Activated CD8-positive, alpha-beta memory T cell treated with anti-CD3 and anti-CD28 coated beads, Interleukin-2, amount 10 ng/mL, durations not matched to agents 7 days and 5 days (primary cell): ENCODE data around the gene NLRP11. TPM values are rescaled to one million over a fixed set of nuclear protein-coding genes. Genes with fewer than 3 reads are reported as not detected.

Source experiments
- ATAC-seq: fragments of 150-1000 bp; cut with Tn5 transposase; one replicate; pipeline ENCODE4 v1.10.0; 2021; ENCODE audit warnings: moderate library complexity
- CTCF ChIA-PET: fragments of 350-600 bp; sonication (Branson Sonifier 250); formaldehyde crosslinking; loops from one replicate; lab custom pipeline; 2021; ENCODE audit warnings: antibody characterized with exemption; lab: Charles Lee
- DNase-seq: peaks from one replicate; pipeline ENCODE4 v3.0.0-alpha.2; 2020
- H3K27ac Mint-ChIP-seq: one replicate; pipeline ENCODE4 v1.8.0; 2021; ENCODE audit warnings: mild to moderate bottlenecking, mixed read lengths
- H3K27me3 Mint-ChIP-seq: one replicate; pipeline ENCODE4 v1.8.0; 2021; ENCODE audit warnings: mixed read lengths
- H3K36me3 Mint-ChIP-seq: one replicate; pipeline ENCODE4 v1.8.0; 2021; ENCODE audit warnings: mild to moderate bottlenecking, mixed read lengths
- H3K4me1 Mint-ChIP-seq: one replicate; pipeline ENCODE4 v1.8.0; 2021; ENCODE audit warnings: mixed read lengths
- H3K4me3 Mint-ChIP-seq: one replicate; pipeline ENCODE4 v1.8.0; 2021; ENCODE audit warnings: mild to moderate bottlenecking, moderate library complexity, mixed read lengths
- H3K9me3 Mint-ChIP-seq: one replicate; pipeline ENCODE4 v1.8.0; 2022; ENCODE audit warnings: low read depth, mixed read lengths
- total RNA-seq, 2 experiments: library from RNA; stranded (reverse); gene quantifications; one replicate each; pipeline ENCODE4 v1.2.3, GENCODE V29; 2021

The NLRP11 gene
- not detected for total RNA-seq

DNA sequence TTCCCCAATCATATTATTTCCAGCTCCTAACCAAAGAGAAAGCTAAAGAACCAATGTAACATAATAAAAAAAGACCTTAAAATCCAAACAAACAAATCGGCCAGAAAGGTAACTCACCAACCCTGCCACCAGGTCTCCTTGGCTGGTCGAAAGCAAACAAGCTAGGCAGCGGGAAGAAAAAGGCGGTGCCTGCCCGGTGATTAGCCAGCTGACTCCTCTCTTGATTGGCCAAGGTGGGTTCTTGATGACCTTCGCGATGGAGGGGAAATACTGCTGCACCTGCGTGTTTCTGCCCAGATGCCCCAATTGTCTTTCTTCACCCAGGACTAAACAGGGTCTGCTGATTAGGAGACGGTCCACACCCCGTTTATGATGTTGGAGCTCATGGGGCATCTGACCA lies at the start of gene NLRP11:
Gene NLRP11, minus strand, starts transcription at position 154 of the 400 bp plus-strand sequence. CDS start 13,825 bp downstream, outside the sequence.
- Mint-ChIP-seq H3K4me3 (no peak within 1 kb of the TSS), H3K27ac (no peak within 1 kb of the TSS), H3K9me3 (peaks cover 8% of the 10 kb centered on the region), H3K36me3 (no peaks in the 10 kb centered on the region), H3K4me1 (no peaks in the 10 kb centered on the region), H3K27me3 (peaks cover 3% of the 10 kb centered on the region)
- ATAC-seq (no peak), DNase-seq (no peak)
- CTCF ChIA-PET = no interaction called here

DNA sequence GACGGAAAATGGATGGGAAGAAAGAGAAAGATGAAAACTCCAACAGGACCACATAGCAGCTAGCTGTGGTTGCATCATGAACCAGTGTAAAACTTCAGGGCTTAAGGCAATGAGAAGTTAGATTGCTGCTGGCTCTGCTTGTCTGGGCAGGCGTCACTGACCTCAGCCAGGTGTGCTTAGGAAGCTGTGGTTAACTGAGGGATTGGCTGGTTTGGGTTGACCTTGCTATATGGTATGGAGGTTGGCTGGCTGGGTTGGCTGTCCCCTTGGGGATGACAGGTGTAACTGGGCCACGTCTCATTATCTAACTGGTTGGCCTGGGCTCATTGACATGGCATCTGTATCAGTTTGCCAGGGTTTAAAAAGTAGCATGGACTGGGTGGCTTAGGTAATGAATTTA lies 45.4 kb upstream of the NLRP11 start:
- no peaks in the 10 kb centered on the region for H3K36me3 Mint-ChIP-seq
- H3K4me3 Mint-ChIP-seq = no peak overlapping the region
- H3K27me3 Mint-ChIP-seq = no peaks in the 10 kb centered on the region
- CTCF ChIA-PET = no interaction called here
- DNase-seq = no peak
- no peak for ATAC-seq
- H3K27ac Mint-ChIP-seq = no peak overlapping the region
- H3K9me3 Mint-ChIP-seq = peaks cover 10% of the 10 kb centered on the region
- H3K4me1 Mint-ChIP-seq = no peaks in the 10 kb centered on the region

DNA sequence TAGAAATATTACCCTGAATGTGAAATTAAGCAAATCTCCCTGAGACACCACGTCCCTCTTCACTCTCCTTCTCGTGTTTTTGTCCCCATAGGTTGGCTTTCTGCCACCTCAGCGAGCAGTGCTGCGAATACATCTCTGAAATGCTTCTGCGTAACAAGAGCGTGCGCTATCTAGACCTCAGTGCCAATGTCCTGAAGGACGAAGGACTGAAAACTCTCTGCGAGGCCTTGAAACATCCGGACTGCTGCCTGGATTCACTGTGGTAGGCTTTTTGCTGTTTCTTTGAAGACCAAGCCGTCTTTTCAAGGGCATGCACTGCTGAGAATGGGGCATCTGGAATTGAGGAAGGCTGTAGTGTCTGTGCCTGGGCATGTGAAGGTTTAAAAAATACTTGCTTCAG lies 38.9 kb upstream of the NLRP11 start:
- no peak for DNase-seq
- CTCF ChIA-PET = no interaction called here

DNA sequence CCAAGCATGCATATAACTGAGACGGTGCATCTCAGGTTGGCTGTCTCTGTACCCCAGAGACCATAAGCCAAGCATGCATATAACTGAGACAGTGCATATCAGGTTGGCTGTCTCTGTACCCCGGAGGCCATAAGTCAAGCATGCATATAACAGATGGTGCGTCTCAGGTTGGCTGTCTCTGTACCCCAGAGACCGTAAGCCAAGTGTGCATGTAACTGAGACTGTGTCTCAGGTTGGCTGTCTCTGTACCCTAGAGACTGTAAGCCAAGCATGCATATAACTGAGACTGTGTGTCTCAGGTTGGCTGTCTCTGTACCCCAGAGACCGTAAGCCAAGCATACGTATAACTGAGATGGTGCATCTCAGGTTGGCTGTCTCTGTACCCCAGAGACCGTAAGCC lies 35.3 kb upstream of the NLRP11 start:
- H3K36me3 Mint-ChIP-seq = no peaks in the 10 kb centered on the region
- ATAC-seq (no peak), DNase-seq (no peak)
- CTCF ChIA-PET = no interaction called here
- no peak overlapping the region for H3K4me3 Mint-ChIP-seq
- no peaks in the 10 kb centered on the region for H3K27me3 Mint-ChIP-seq
- H3K9me3 Mint-ChIP-seq = peaks cover 23% of the 10 kb centered on the region
- H3K27ac Mint-ChIP-seq = no peak overlapping the region
- H3K4me1 Mint-ChIP-seq = no peaks in the 10 kb centered on the region

More for the DNA sequence above, 38.9 kb upstream of the NLRP11 start:
- Mint-ChIP-seq H3K4me1 (no peaks in the 10 kb centered on the region), H3K9me3 (peaks cover 19% of the 10 kb centered on the region), H3K27ac (no peak overlapping the region), H3K27me3 (no peaks in the 10 kb centered on the region), H3K4me3 (no peak overlapping the region), H3K36me3 (no peaks in the 10 kb centered on the region)
- ATAC-seq = no peak

DNA sequence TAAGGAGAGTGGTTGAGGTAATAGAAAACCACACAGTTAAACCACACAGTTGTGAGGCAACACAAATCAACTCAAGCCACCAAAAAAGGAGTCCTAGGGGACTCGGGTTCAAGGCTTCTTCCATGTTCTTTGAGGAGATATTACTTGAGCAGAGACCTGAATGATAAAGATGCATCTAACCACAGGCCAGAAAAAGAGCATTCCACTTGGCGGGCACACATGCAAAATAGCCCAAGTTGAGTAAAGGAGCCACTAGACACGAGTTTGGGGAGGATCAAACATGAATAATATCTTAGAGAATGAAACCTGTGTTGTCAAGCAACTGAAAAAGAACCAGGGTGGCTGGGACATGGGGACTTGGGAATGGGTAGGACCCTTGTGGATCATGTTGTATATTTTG lies 34.7 kb upstream of the NLRP11 start:
- Mint-ChIP-seq H3K4me3 (no peak overlapping the region), H3K9me3 (peaks cover 25% of the 10 kb centered on the region), H3K4me1 (no peaks in the 10 kb centered on the region), H3K27ac (no peak overlapping the region), H3K27me3 (no peaks in the 10 kb centered on the region), H3K36me3 (no peaks in the 10 kb centered on the region)
- CTCF ChIA-PET = no interaction called here
- ATAC-seq (no peak), DNase-seq (no peak)

DNA sequence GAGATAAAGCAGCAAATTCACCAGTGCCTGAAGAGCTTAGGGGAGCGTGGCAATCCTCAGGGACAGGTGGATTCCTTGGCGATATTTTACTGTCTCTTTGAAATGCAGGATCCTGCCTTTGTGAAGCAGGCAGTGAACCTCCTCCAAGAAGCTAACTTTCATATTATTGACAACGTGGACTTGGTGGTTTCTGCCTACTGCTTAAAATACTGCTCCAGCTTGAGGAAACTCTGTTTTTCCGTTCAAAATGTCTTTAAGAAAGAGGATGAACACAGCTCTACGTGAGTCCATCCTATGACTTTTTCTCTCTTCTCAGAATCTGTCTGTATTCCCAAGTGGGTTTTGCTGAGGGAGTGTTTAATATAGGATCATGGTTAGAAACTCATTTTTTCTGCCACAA lies 27.2 kb upstream of the NLRP11 start:
- Mint-ChIP-seq H3K4me1 (no peaks in the 10 kb centered on the region), H3K27ac (no peak overlapping the region), H3K36me3 (no peaks in the 10 kb centered on the region), H3K9me3 (peaks cover 11% of the 10 kb centered on the region), H3K27me3 (no peaks in the 10 kb centered on the region), H3K4me3 (no peak overlapping the region)
- CTCF ChIA-PET = no interaction called here
- no peak for DNase-seq
- no peak for ATAC-seq

DNA sequence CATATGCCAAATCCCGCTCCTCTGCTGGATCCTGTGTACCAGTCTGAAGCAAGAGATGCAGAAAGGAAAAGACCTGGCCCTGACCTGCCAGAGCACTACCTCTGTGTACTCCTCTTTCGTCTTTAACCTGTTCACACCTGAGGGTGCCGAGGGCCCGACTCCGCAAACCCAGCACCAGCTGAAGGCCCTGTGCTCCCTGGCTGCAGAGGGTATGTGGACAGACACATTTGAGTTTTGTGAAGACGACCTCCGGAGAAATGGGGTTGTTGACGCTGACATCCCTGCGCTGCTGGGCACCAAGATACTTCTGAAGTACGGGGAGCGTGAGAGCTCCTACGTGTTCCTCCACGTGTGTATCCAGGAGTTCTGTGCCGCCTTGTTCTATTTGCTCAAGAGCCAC lies 26.6 kb upstream of the NLRP11 start:
- no peaks in the 10 kb centered on the region for H3K4me1 Mint-ChIP-seq
- no peak for ATAC-seq
- H3K4me3 Mint-ChIP-seq = no peak overlapping the region
- no peaks in the 10 kb centered on the region for H3K27me3 Mint-ChIP-seq
- no peak overlapping the region for H3K27ac Mint-ChIP-seq
- DNase-seq = no peak
- peaks cover 11% of the 10 kb centered on the region for H3K9me3 Mint-ChIP-seq
- H3K36me3 Mint-ChIP-seq = no peaks in the 10 kb centered on the region
- CTCF ChIA-PET = no interaction called here

DNA sequence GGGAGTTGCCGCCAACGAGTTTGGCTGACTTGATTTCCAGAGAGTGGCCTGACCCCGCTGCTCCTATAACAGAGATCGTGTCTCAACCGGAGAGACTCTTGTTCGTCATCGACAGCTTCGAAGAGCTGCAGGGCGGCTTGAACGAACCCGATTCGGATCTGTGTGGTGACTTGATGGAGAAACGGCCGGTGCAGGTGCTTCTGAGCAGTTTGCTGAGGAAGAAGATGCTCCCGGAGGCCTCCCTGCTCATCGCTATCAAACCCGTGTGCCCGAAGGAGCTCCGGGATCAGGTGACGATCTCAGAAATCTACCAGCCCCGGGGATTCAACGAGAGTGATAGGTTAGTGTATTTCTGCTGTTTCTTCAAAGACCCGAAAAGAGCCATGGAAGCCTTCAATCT lies 26.2 kb upstream of the NLRP11 start:
- no peaks in the 10 kb centered on the region for H3K27me3 Mint-ChIP-seq
- no peak overlapping the region for H3K4me3 Mint-ChIP-seq
- no peak for ATAC-seq
- H3K4me1 Mint-ChIP-seq = no peaks in the 10 kb centered on the region
- no peak for DNase-seq
- peaks cover 11% of the 10 kb centered on the region for H3K9me3 Mint-ChIP-seq
- no peak overlapping the region for H3K27ac Mint-ChIP-seq
- CTCF ChIA-PET = no interaction called here
- no peaks in the 10 kb centered on the region for H3K36me3 Mint-ChIP-seq

DNA sequence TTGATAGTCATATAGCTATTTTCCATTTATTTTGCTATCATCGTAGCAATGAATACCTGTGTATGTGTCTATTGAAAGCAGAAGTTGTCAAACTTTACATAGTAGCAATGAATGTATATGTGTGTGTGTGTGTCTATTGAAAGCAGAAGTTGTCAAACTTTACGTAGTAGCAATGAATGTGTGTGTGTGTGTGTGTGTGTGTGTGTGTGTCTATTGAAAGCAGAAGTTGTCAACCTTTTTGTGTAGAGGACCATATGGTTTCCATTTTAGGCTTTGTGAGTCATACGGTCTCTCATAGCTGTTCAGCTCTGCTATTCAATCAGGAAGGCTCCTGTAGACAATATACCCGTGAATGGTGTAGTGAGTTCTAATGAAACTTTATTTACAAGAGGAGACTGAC lies 25.4 kb upstream of the NLRP11 start:
- H3K4me1 Mint-ChIP-seq = no peaks in the 10 kb centered on the region
- ATAC-seq (no peak), DNase-seq (no peak)
- peaks cover 12% of the 10 kb centered on the region for H3K9me3 Mint-ChIP-seq
- H3K4me3 Mint-ChIP-seq = no peak overlapping the region
- CTCF ChIA-PET = no interaction called here
- no peaks in the 10 kb centered on the region for H3K36me3 Mint-ChIP-seq
- H3K27me3 Mint-ChIP-seq = no peaks in the 10 kb centered on the region
- no peak overlapping the region for H3K27ac Mint-ChIP-seq

DNA sequence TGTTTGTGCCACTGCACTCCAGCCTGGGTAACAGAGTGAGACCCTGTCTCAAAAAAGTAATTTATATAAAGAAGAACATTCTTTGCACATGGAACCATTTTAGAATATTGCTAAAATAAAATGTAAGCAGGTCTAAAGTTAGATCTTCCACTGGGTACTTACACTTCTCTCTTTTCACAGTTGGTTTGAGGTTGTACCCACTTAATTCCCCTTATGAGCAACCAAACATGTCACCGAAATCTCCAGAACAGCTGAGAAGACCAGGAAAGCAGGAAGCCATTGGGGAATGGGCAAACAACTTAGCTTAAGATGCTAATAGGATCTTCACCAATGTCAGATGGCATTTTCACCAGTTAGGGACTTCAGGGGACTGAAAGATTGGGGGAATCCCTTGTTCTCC lies 23.4 kb upstream of the NLRP11 start:
- ATAC-seq (no peak), DNase-seq (no peak)
- H3K4me1 Mint-ChIP-seq = no peaks in the 10 kb centered on the region
- H3K9me3 Mint-ChIP-seq = peaks cover 16% of the 10 kb centered on the region
- CTCF ChIA-PET = no interaction called here
- H3K36me3 Mint-ChIP-seq = no peaks in the 10 kb centered on the region
- H3K4me3 Mint-ChIP-seq = no peak overlapping the region
- H3K27me3 Mint-ChIP-seq = no peaks in the 10 kb centered on the region
- H3K27ac Mint-ChIP-seq = no peak overlapping the region

DNA sequence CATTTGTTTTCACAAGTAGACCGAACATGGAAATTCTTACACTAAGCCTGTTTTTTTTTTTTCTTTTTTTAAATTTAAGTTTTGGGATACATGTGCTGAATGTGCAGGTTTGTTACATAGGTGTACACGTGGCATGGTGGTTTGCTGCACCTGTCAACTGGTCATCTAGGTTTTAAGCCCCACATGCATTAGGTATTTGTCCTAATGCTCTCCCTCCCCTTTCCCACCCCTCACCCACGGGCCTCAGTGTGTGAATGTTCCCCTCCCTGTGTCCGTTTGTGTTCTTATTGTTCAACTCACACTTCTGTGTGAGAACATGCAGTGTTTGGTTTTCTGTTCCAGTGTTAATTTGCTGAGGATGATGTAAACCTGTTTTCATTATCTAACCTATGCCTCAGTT lies 7.1 kb upstream of the NLRP11 start:
- H3K36me3 Mint-ChIP-seq = no peaks in the 10 kb centered on the region
- H3K27me3 Mint-ChIP-seq = no peaks in the 10 kb centered on the region
- no peak overlapping the region for H3K4me3 Mint-ChIP-seq
- peaks cover 10% of the 10 kb centered on the region for H3K9me3 Mint-ChIP-seq
- CTCF ChIA-PET = no interaction called here
- DNase-seq (peak; percentile 9), ATAC-seq (no peak)
- H3K27ac Mint-ChIP-seq = no peak overlapping the region
- H3K4me1 Mint-ChIP-seq = no peaks in the 10 kb centered on the region

DNA sequence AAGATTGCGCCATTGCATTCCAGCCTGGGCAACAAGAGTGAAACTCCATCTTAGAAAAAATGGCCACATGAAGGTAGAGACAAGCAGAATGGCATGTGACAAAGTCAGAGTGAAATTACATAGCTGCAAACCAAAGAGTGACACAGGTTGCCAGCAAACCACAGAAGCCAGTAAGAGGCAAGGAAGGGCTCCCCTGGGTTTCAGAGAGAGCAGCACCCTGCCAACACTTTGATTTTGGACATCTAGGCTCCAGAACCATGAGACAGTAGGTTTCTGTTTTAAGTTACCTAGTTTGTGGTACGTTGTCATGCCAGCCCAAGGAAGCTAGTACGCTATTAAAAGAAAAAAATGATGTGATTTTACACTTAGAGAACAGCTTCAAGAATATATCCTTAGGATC lies 6.5 kb upstream of the NLRP11 start:
- Mint-ChIP-seq H3K9me3 (peaks cover 7% of the 10 kb centered on the region), H3K27me3 (no peaks in the 10 kb centered on the region), H3K27ac (no peak overlapping the region), H3K4me1 (no peaks in the 10 kb centered on the region), H3K36me3 (no peaks in the 10 kb centered on the region), H3K4me3 (no peak overlapping the region)
- DNase-seq = peak; percentile 12
- CTCF ChIA-PET = no interaction called here
- no peak for ATAC-seq

DNA sequence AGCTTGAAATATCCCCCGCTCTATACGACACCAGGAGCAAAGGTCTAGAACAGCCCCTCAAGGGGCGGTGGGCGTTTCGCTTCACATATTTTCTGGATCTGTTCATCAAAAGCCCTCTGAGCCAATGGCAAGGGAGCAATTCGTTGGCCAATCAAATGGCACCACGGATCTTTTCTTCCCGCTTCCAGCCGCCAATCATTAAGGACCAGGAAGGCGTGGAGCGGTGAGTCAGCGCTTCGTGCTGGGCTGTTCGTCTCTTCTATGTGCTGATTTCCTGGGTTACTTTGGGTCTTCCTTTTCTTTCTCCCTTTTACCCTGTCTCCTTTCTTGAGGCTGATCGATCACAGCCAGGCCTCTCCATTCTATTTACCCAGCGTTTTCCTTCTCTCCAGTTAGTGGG lies 4.5 kb upstream of the NLRP11 start, which contains the start of gene NLRP4:
Gene NLRP4, plus strand, starts transcription at position 201 of the 400 bp plus-strand sequence. CDS start 15,541 bp downstream, outside the sequence.
- Mint-ChIP-seq H3K36me3 (no peaks in the 10 kb centered on the region), H3K4me3 (no peak within 1 kb of the TSS), H3K4me1 (no peaks in the 10 kb centered on the region), H3K27ac (no peak within 1 kb of the TSS), H3K27me3 (peaks cover 3% of the 10 kb centered on the region), H3K9me3 (peaks cover 7% of the 10 kb centered on the region)
- DNase-seq (peak; percentile 18), ATAC-seq (no peak)
- CTCF ChIA-PET = no interaction called here

DNA sequence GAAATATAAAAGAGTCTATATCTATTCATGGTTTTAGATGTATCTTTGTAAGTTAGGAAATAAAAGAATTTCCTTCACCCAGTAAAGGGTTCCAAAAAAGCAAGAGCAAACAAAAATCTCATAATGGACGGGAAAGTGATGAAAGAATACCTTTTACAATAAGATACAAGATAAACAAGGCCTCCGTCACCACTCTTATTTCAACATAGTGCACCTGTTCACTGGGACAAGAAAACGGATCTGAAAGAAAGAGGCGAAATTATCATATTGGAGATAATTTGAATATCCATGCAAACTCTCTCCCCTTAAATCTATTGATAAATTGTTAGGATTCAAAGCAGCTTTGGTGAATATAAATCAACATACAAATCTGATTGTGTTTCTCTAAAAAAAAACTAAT lies 877 bp upstream of the NLRP11 start:
- no peak overlapping the region for H3K27ac Mint-ChIP-seq
- H3K4me1 Mint-ChIP-seq = no peaks in the 10 kb centered on the region
- no peak for DNase-seq
- no peak overlapping the region for H3K4me3 Mint-ChIP-seq
- CTCF ChIA-PET = no interaction called here
- peaks cover 3% of the 10 kb centered on the region for H3K27me3 Mint-ChIP-seq
- H3K9me3 Mint-ChIP-seq = peaks cover 8% of the 10 kb centered on the region
- H3K36me3 Mint-ChIP-seq = no peaks in the 10 kb centered on the region
- ATAC-seq = no peak

DNA sequence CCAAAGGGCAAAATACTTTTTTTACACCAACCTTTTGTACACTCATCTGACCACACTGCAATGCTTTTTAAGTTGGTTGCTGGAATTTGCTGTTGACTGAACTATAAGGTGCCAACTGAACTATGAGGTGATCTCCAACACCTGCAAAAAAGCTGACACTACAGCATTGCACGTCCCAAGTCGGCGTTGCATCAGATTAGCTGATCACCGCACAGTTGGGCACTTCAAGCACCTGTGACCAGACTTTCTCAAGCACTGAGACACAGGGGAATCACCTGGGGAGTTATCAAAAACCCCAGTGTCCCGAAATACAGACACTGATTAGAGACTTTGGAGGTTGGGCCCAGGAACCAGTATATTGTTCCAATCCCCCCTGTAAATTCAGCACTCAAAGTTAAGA lies 1.1 kb downstream of the NLRP11 start:
- Mint-ChIP-seq H3K36me3 (no peaks in the 10 kb centered on the region), H3K9me3 (peaks cover 8% of the 10 kb centered on the region), H3K27me3 (peaks cover 3% of the 10 kb centered on the region), H3K4me3 (no peak overlapping the region), H3K4me1 (no peaks in the 10 kb centered on the region), H3K27ac (no peak overlapping the region)
- DNase-seq (no peak), ATAC-seq (no peak)
- CTCF ChIA-PET = no interaction called here
